ENCODE measurements around the gene AFAP1.

GRCh38 chr4:7908668-7909067 lies 31.0 kb downstream of the AFAP1 start:
- TF ChIP-seq GATA3 (IDR thresholded peaks at IDR 0.05; ENCODE audit: low read depth, low read length) (no peak), GATA2 (IDR thresholded peaks at IDR 0.05; ENCODE audit: low read depth, low read length) (no peak)

Measured in SH-SY5Y (cell line).